H7 (cell line): ENCODE data around the gene GP2. TPM values are rescaled to one million over a fixed set of nuclear protein-coding genes. Genes with fewer than 3 reads are reported as not detected.
"Not testable (repeated sequence)": the region's sequence is repeated elsewhere in the genome, so short reads cannot be mapped to it uniquely, and the experiment has no call there.

Experiments used
- DNase-seq: peaks from one replicate; pipeline ENCODE4 v3.0.0; 2012
- H3K27me3 ChIP-seq: 2 replicates; pipeline ENCODE4 v1.6.0; 2011; ENCODE audit warnings: mild to moderate bottlenecking, low read length; ENCODE audit not compliant: control insufficient read depth, insufficient read depth
- H3K36me3 ChIP-seq: replicated peaks from 2 replicates; pipeline ENCODE4 v1.5.1; 2011; ENCODE audit warnings: low read length; ENCODE audit not compliant: control insufficient read depth, insufficient read depth
- H3K4me3 ChIP-seq: 2 replicates; pipeline ENCODE4 v1.5.1; 2011; ENCODE audit warnings: low read depth, mild to moderate bottlenecking, control low read depth, low read length, moderate library complexity; ENCODE audit not compliant: insufficient read depth
- total RNA-seq: library from RNA; depleted of rRNA; stranded (reverse); fragments of >200 nt; shearing (Covaris generic); gene quantifications from 2 replicates; pipeline ENCODE4 v1.2.3, GENCODE V29; 2014

Gene GP2
- total RNA-seq, 1 experiment from 2014 or later = not detected

DNA sequence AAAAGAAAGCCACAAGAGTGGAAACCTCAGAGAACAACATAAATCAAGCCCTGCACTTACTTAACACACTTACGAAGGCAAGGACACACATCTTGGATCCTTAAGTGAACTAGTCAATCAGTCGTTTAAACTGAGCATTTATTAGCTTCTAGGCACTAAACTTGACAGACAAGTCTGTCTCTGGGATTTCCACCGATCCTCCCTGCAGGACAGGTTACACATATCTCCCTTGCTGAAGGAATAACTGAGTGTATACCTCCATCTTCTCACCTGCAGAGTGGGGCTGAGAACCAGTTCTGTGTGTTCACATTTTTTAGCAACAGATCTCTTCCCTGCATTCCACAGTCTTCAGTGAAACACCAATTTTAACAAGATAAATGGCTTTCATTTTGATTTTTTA is 8.9 kb downstream of the GP2 start:
- Histone ChIP-seq H3K36me3 (no peaks in the 10 kb centered on the region), H3K4me3 (no peak overlapping the region), H3K27me3 (no peaks in the 10 kb centered on the region)
- no peak for DNase-seq

DNA sequence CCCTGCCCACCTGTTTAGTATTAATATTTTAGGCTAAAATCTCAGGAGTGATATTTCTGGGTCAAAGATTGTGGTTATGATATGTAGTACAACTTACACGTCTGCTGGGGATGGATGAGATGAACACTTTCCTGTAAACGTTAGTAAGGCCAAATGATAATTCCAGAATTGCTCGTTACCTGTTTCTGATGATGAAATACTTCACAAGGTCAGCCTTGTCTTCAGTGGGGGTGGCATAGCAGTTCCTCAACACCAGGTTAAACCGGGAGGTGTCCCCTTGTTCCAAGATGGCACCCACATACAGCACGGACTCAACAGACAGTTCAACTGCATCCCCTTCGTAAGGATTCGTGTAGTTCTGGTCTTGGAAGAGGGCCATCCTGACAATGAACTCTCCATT is 9.3 kb downstream of the GP2 start:
- Histone ChIP-seq H3K27me3 (no peaks in the 10 kb centered on the region), H3K36me3 (no peaks in the 10 kb centered on the region), H3K4me3 (no peak overlapping the region)
- DNase-seq = no peak

DNA sequence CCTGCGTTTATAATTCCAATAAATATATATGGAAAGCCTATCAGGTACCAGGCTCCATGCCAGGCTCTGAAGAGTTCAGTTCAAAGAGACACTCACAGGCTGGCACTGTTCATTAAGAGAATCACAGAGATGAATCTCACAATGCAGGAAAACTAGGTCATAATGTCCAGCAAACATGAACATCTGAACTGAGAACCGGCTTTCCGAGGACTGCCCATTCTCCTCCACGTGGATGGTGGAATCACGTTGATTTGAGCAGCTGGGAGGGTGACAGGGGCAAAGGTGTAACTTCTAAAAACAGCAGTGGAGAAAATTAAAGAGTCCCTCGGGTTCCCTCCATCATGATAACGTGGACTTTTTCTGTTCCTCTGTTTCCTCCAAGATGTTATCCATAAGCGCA is 10.2 kb downstream of the GP2 start:
- DNase-seq = no peak
- H3K4me3 ChIP-seq = no peak overlapping the region
- H3K27me3 ChIP-seq = no peaks in the 10 kb centered on the region
- no peaks in the 10 kb centered on the region for H3K36me3 ChIP-seq

DNA sequence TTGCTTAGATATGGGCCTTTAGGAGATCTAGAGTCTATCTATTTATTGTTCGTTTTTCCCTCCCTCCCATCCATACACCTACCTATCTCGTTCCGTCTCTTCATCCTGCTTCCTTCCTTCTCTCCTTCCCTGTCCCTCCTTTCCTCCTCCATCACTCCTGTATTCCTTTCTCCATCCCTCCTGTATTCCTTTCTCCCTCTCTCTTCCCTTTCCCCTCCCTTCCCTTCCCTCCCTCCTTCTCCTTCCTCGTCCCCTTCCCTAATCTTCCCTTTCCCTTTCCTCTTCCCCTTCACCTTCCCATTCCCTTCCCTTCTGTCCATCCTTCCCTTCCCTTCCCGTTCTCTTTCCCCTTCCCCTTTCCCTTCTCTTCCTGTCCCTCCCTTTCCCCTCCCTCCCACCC is 10.6 kb downstream of the GP2 start:
- Histone ChIP-seq H3K4me3 (no peak overlapping the region), H3K27me3 (no peaks in the 10 kb centered on the region), H3K36me3 (no peaks in the 10 kb centered on the region)
- no peak for DNase-seq

DNA sequence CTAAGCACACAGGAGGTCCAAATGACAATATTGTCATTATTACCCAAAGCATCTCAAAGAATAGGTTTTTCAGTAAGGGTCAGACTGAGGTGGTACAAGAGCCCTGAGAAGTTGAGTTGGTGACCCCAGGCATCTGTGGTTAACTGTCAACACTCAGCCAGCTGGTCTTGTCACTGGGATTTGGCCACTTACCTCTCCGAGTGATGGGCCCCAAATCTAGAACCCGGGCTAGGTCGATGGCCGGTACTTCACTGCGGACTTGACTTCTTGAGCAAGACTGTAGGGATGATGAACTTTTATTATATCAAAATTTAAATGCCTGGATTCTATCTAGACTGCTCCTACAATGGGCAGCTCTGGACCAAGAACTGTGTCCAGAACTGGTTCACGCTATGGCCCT is 11.5 kb downstream of the GP2 start:
- H3K4me3 ChIP-seq = no peak overlapping the region
- no peaks in the 10 kb centered on the region for H3K27me3 ChIP-seq
- no peaks in the 10 kb centered on the region for H3K36me3 ChIP-seq
- DNase-seq = no peak

DNA sequence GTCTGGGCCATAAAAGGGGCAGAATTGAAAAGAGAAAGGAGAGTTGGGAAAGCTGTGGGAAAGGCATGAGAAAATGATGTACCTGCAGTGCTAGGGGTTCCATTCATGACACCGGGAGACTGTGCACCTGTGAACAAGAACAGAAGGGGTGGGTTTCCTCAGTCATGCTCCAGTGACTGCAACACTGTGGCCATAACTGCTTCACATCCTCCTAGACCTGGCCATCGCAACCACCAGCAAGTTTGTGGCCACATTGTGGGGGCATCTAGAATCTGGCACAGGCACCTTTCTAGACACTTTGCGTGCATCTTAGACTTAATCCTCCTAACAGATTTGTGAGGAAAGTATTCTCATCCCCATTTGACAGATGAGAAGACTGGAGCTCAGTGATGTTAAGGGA is 12.7 kb downstream of the GP2 start:
- Histone ChIP-seq H3K36me3 (no peaks in the 10 kb centered on the region), H3K4me3 (no peak overlapping the region), H3K27me3 (no peaks in the 10 kb centered on the region)
- no peak for DNase-seq

DNA sequence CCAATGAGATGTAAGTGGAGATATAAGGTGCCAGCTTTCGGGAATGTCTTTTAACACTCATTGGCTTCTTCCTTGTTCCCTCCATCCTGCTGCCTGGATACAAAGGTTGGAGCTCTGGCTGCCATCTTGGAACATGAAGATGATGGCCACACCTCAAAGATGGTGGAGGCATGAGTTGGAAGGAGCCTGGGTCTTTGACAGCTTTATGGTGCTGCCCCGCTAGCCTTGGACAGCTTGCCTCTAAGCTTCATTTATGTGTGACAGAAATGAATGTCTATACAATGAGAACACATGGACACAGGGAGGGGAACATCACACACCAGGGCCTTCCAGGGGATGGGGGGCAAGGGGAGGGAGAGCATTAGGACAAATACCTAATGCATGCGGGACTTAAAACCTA is 13.6 kb downstream of the GP2 start:
- H3K27me3 ChIP-seq = no peaks in the 10 kb centered on the region
- no peak for DNase-seq
- H3K4me3 ChIP-seq = no peak overlapping the region
- H3K36me3 ChIP-seq = no peaks in the 10 kb centered on the region

DNA sequence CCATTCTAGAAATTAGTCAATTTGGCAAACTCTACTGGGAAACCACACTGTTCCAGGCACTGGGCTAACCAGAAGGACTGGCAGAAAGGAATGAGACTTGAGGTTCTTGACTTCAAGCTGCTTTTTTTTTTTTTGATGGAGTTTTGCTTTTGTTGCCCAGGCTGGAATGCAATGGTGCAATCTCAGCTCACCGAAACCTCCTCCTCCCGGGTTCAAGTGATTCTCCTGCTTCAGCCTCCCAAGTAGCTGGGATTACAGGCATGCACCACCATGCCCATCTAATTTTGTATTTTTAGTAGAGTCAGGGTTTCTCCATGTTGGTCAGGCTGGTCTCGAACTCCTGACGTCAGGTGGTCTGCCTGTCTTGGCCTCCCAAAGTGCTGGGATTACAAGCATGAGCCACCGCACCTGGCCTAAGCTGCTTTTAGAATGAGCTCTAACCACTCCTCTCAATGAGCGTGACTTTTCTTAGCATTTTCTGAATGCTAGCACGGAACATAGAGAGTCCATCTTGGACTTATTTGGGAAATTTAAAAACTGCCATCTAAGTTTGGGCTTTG is 14.7 kb downstream of the GP2 start:
- not testable (repeated sequence) for H3K36me3 ChIP-seq, H3K27me3 ChIP-seq, H3K4me3 ChIP-seq, DNase-seq

DNA sequence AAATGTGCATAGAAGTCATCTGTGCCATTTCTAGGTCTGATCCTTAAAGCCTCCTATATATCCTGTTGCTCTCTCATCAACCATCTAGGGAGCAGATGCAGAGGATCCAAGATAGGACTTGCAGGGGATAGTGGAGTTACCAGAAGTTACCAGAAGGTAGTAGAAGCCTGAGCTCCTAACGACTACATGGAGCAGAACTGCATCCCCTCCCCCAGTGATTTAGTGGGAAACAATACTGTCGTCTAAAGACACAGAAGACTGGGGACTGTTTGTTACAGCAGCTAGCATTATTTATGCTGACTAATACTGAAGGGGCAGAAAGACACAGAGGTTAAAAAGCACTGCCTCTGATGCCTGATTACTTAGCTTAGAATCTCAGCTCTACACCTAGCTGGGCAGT is 15.8 kb downstream of the GP2 start:
- Histone ChIP-seq H3K4me3 (no peak overlapping the region), H3K36me3 (no peaks in the 10 kb centered on the region)
- DNase-seq = no peak

DNA sequence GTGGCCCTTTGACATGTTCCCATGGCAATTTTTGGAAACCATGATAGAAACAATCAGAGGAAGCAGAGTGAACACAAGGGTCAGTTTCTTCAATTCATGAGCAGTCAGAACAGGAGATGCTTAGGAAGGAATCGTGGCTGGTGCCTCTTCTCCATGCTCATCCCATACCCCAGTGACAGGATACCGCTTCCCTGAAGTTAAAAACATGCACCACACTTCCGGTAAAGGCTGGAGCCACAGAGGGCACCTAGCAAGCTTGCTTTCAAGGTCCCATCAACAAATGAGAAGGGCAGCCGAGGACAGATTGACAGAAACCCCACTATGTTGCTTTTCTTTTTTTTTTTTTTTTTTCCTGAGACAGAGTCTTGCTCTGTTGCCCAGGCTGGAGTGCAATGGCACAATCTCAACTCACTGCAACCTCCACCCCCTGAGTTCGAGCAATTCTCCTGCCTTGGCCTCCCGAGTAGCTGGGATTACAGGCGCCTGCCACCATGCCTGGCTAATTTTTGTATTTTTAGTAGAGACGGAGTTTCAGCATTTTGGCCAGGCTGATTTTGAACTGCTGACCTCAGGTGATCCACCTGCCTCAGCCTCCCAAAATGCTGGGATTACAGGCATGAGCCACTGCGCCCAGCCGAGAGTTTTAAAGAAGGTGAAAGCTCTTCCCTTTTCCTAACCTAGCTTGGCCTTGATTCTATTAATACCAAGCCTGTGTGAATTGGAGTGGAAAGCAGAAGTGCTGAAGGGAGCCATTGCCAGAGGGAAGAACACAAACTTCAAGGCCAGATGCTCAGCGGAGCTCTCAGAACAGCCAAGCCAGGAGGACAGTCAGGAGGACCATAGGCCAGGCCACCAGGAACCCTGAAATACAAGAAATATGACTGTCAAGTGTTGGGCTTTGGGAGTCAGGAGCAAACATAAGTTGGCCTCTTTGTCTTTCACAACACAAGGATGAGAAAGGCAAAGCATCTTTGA is 16.6 kb downstream of the GP2 start:
- Histone ChIP-seq H3K4me3 (no peak overlapping the region), H3K27me3 (no peaks in the 10 kb centered on the region), H3K36me3 (no peaks in the 10 kb centered on the region)
- DNase-seq = no peak

More for the DNA sequence above, 15.8 kb downstream of the GP2 start:
- H3K27me3 ChIP-seq = no peaks in the 10 kb centered on the region

DNA sequence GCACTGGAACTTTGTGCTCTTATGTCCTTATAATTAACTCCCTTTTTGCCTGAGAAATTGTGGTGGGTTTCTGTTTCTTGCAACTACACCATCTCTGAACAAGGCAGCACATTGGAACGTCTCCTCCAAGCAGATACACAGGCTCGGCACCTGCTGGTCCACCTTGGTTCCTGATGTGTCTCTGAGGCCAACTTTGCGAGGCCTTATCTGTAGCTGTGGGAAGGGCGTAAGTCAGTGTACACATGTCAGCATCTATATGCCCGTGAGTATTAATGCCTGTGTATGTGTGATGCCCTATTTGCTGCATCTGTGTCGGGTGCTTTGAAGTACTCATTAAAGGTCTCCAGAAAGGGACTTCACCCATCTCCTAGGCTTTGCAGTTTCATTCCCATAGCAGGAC is 17.5 kb downstream of the GP2 start:
- H3K4me3 ChIP-seq = no peak overlapping the region
- no peaks in the 10 kb centered on the region for H3K27me3 ChIP-seq
- no peaks in the 10 kb centered on the region for H3K36me3 ChIP-seq
- DNase-seq = no peak

DNA sequence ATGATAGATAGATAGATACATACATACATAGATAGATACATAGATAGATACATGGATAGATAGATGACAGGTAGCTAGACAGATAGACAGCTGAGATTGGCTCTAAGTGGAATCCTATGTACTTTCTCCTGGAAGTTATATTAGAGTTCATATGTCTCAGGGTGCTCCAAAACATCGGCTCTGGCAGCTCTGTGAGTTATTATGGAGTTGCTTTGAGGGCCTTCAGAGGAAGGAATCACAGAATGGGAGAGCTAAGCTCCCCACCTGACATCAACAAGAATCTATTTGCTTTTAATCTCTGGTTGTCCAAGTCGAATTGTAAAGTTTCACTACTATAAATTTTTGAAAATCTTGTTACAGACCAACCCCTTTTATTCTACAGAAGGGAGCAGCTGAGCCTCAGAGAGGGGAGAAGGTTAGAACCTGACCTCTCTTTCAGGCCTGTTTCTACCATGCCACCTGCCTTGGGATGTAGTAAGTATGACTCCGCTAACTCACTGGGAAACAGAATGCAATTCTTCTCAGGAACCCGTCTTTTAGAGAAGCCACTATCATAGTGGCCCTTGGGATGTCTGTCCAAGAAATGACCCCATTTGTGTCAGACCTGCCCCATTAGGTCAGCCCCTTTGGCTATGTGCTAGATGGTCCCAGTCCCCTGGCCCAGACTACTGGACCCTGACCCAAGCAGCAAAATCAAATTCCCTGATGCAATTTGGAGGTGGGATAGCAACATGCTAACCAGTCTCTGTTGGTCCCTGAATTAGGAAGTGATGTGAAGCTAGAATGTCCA is 18.3 kb downstream of the GP2 start:
- no peak for DNase-seq

DNA sequence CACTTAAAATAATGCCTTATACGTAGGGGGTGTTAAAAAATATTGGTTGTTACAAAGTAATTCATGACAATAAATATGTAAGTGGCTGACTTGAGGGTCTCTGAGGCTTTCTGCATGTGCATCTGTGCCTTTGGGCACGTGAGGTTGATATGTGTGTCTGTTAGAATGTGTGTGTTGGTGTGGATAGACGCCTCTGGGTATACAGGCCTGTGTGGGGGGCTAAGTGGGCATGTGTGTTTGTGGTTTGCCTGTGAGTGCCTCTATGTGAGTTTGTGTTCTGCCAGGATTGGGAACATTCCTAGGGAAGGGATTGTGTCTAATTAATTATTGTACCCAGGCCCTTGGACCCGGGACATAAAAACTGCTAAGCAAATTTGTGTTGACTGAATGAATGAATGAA is 19.0 kb downstream of the GP2 start:
- H3K27me3 ChIP-seq = no peaks in the 10 kb centered on the region
- no peak overlapping the region for H3K4me3 ChIP-seq
- H3K36me3 ChIP-seq = no peaks in the 10 kb centered on the region
- DNase-seq = no peak

More for the DNA sequence above, 18.3 kb downstream of the GP2 start:
- Histone ChIP-seq H3K36me3 (no peaks in the 10 kb centered on the region), H3K27me3 (no peaks in the 10 kb centered on the region), H3K4me3 (no peak overlapping the region)

DNA sequence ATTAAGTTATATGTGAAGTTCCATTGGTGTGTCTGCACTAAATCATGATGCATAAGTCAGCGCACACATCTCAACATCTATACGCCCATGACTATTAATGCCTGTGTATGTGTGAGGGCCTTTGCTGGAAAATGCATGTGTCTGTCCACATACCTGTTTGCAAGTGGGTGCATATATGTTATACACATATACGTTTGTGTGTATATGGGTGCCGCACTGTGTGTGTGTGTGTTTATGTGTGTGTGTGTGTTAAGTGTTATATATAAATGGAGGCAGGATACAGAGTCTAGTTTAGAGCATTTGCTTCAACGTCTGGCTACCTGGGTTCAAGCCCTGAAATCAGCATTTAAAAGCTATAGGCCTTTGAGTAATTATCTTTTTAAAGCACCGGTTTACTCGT is 19.5 kb downstream of the GP2 start:
- no peaks in the 10 kb centered on the region for H3K27me3 ChIP-seq
- no peak for DNase-seq
- H3K4me3 ChIP-seq = no peak overlapping the region
- H3K36me3 ChIP-seq = no peaks in the 10 kb centered on the region

DNA sequence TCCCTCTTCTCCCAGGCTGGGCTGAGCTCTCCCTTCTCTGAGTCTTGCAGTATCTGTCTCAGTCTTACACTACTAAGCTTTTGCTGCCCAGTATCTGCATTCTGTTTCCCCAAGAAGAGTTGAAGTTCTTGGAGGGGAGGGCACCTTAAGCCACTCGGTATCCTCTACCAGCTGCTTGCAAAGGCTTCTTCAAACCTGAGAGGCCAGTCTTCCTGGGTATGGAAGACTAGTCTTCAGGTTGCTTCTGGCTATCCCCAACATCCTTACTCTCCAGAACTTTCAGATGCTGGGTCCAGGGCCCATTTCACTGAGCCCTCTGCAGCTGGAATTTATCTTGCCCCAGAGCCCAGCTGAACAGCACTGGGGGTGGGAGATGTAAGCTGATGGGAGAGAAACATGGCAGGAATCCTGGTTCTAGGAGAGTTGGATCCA is 20.1 kb downstream of the GP2 start:
- H3K4me3 ChIP-seq = no peak overlapping the region
- H3K27me3 ChIP-seq = no peaks in the 10 kb centered on the region
- no peaks in the 10 kb centered on the region for H3K36me3 ChIP-seq
- DNase-seq = no peak
